Lower leg skin (tissue), 3 donors: ENCODE data around the gene PCDH9.

Experiments
- POLR2A ChIP-seq, 2 donors: fragments of 450-650 bp; IDR thresholded peaks; one replicate each; pipeline ENCODE4 v1.6.1; 2016 to 2017; ENCODE audit warnings: antibody characterized with exemption in 2 of 2, mild to moderate bottlenecking in 1 of 2, moderate library complexity in 1 of 2
- TF ChIP-seq, protein P1 (sequence below), 3 donors: fragments of 450-650 bp; IDR thresholded peaks; one replicate each; pipeline ENCODE4 v1.5.1; 2016; ENCODE audit warnings: antibody characterized with exemption in 3 of 3, mild to moderate bottlenecking in 3 of 3, moderate library complexity in 2 of 3

- TF ChIP-seq POLR2A (IDR thresholded peaks at IDR 0.05): no peak
- TF ChIP-seq, protein P1, sequence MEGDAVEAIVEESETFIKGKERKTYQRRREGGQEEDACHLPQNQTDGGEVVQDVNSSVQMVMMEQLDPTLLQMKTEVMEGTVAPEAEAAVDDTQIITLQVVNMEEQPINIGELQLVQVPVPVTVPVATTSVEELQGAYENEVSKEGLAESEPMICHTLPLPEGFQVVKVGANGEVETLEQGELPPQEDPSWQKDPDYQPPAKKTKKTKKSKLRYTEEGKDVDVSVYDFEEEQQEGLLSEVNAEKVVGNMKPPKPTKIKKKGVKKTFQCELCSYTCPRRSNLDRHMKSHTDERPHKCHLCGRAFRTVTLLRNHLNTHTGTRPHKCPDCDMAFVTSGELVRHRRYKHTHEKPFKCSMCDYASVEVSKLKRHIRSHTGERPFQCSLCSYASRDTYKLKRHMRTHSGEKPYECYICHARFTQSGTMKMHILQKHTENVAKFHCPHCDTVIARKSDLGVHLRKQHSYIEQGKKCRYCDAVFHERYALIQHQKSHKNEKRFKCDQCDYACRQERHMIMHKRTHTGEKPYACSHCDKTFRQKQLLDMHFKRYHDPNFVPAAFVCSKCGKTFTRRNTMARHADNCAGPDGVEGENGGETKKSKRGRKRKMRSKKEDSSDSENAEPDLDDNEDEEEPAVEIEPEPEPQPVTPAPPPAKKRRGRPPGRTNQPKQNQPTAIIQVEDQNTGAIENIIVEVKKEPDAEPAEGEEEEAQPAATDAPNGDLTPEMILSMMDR (IDR thresholded peaks at IDR 0.05): no peak
Measured at GRCh38 chr13:66532845-66533244, 697.3 kb downstream of the PCDH9 start.
